GM20000 (cell line): Measurements from ENCODE around the gene SUGCT.

Experiments used
- DNase-seq: peaks from one replicate; pipeline ENCODE4 v3.0.0; 2012; ENCODE audit warnings: low spot score
- CTCF ChIP-seq: IDR thresholded peaks from 2 replicates; pipeline ENCODE4 v1.5.1; 2012; ENCODE audit warnings: mild to moderate bottlenecking, control low read depth; ENCODE audit errors: extremely low read depth, missing control alignments

SUGCT gene

GRCh38 chr7:40477094-40477493, 342.3 kb downstream of the SUGCT start:
- TF ChIP-seq CTCF = no peak
- DNase-seq = no peak

- TF ChIP-seq CTCF = no peak
- DNase-seq = no peak
These were observed 348.0 kb downstream of the SUGCT start for GRCh38 chr7:40482845-40483244.

GRCh38 chr7:40483630-40484029, 348.8 kb downstream of the SUGCT start:
- no peak for TF ChIP-seq CTCF
- no peak for DNase-seq

- no peak for DNase-seq
- TF ChIP-seq CTCF = no peak
These were observed 355.2 kb downstream of the SUGCT start for GRCh38 chr7:40489844-40490602.

GRCh38 chr7:40490603-40490924, 355.8 kb downstream of the SUGCT start:
- no peak for DNase-seq
- no peak for TF ChIP-seq CTCF

- no peak for DNase-seq
- no peak for TF ChIP-seq CTCF
These were observed 358.1 kb downstream of the SUGCT start for GRCh38 chr7:40492946-40493345.

- DNase-seq = no peak
- no peak for TF ChIP-seq CTCF
These were observed 358.8 kb downstream of the SUGCT start for GRCh38 chr7:40493609-40494051.
